Measurements from ENCODE around the gene UCK2.

The UCK2 gene

GRCh38 chr1:165903672-165904071, 76.3 kb downstream of the UCK2 start:
- TF ChIP-seq CTCF (IDR thresholded peaks at IDR 0.05; ENCODE audit: low read depth, low read length, missing control alignments) = no peak
- no peak for DNase-seq (ENCODE audit: low read depth)
- H3K4me3 ChIP-seq (ENCODE audit: low read depth, low read length) = no peak overlapping the region

- TF ChIP-seq CTCF (IDR thresholded peaks at IDR 0.05; ENCODE audit: low read depth, low read length, missing control alignments) = no peak
- DNase-seq (ENCODE audit: low read depth) = no peak
- no peak overlapping the region for H3K4me3 ChIP-seq (ENCODE audit: low read depth, low read length)
Observed at GRCh38 chr1:165904948-165905347, 77.5 kb downstream of the UCK2 start.

- no peak overlapping the region for H3K4me3 ChIP-seq (ENCODE audit: low read depth, low read length)
- TF ChIP-seq CTCF (IDR thresholded peaks at IDR 0.05; ENCODE audit: low read depth, low read length, missing control alignments) = no peak
- no peak for DNase-seq (ENCODE audit: low read depth)
Observed at GRCh38 chr1:165905853-165906252, 78.4 kb downstream of the UCK2 start.

GRCh38 chr1:165907256-165907857, 79.9 kb downstream of the UCK2 start:
- DNase-seq (ENCODE audit: low read depth) = no peak
- no peak overlapping the region for H3K4me3 ChIP-seq (ENCODE audit: low read depth, low read length)
- no peak for TF ChIP-seq CTCF (IDR thresholded peaks at IDR 0.05; ENCODE audit: low read depth, low read length, missing control alignments)

GRCh38 chr1:165910764-165911421, 83.5 kb downstream of the UCK2 start:
- no peak for TF ChIP-seq CTCF (IDR thresholded peaks at IDR 0.05; ENCODE audit: low read depth, low read length, missing control alignments)
- DNase-seq (ENCODE audit: low read depth) = no peak
- no peak overlapping the region for H3K4me3 ChIP-seq (ENCODE audit: low read depth, low read length)

GRCh38 chr1:165911609-165912281, 84.3 kb downstream of the UCK2 start:
- no peak for DNase-seq (ENCODE audit: low read depth)
- H3K4me3 ChIP-seq (ENCODE audit: low read depth, low read length) = no peak overlapping the region
- no peak for TF ChIP-seq CTCF (IDR thresholded peaks at IDR 0.05; ENCODE audit: low read depth, low read length, missing control alignments)
